NCI-H2171 (cell line): ENCODE results near the gene TMCC1.
"Not testable (repeated sequence)": the region's sequence is repeated elsewhere in the genome, so short reads cannot be mapped to it uniquely, and the experiment has no call there.

Source experiments
- DNase-seq: peaks from one replicate; lab custom pipeline; 2025; lab: John Stamatoyannopoulos, UW

Gene TMCC1

DNA sequence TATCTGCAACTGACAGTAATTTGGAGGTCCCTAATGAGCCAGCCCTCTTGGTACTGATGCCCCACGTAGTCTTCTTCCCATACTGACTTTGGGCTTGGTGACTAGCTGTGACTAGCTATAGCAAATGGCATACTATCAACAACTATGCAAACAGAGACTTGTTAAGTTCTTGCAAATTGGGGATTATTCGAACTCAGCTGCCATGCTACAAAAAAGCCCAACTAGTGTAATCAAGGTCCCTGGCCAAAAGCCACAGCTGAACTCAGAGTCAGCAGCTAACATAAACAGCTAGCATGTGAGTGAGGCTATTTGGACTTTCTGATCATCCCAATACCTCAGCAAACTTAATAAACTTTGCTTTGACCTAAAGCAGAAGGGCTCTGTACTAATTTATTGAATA lies 165.8 kb downstream of the TMCC1 start:
- no peak for DNase-seq

GRCh38 chr3:129723558-129724324 lies 169.8 kb downstream of the TMCC1 start:
- DNase-seq: no peak

DNA sequence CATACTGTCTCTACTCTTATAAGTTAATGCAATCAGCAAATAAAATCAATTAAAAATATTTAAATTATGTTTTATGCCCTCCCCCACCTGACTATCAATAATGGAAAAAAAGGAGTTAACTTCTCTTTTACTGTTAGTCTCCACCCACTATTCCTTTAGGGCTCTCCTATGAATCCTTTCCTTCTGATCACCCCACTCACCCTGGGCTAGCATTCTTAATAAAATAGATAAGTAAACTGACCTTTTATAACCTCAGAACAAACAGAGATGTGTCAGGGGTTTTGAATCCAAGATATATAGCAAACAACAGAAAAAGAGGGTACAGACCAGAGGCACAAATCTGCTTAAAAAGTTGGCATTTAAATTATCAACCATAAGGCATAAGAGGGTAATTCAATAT lies 171.0 kb downstream of the TMCC1 start:
- DNase-seq: no peak

GRCh38 chr3:129718201-129718600 lies 175.3 kb downstream of the TMCC1 start:
- no peak for DNase-seq

DNA sequence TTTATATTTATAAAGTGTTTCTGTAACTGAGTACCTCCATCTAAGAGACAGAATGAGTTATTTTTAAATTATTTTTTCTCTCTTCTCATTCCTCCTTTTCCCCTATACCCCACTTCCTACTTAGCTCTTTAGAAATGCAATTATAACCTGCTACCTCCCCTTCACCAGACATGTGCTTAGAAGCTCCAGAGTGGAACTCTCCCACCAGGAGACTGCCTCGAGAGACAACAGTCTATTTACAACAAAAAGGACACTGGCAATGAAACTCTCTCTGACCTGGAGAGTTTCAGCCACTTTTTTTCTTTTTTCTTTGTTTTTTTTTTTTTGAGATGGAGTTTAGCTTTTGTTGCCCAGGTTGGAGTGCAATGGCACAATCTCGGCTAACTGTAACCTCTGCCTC lies 177.7 kb downstream of the TMCC1 start:
- no peak for DNase-seq

GRCh38 chr3:129708328-129708861 lies 185.1 kb downstream of the TMCC1 start:
- DNase-seq: no peak

DNA sequence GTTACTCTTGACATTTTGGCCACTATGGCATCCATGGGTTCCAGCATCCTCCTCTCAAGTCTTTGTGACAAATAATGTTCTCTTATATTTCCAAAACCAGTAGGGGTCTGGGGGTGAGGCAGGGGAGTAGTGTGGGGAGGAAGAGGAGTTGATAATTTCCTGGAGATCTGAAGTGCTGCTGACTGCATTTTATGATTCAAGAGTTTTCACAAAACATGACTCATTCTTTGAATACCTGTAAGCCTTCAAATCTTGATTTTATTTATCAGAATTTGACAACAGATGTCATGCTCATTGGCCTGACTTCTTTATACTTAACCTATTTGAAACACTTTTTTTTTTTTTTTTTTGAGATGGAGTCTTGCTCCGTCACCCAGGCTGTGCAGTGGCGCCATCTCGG lies 188.2 kb downstream of the TMCC1 start:
- no peak for DNase-seq

GRCh38 chr3:129703913-129704312 lies 189.6 kb downstream of the TMCC1 start:
- DNase-seq: no peak

- no peak for DNase-seq
These were observed 190.4 kb downstream of the TMCC1 start for GRCh38 chr3:129702934-129703712.

DNA sequence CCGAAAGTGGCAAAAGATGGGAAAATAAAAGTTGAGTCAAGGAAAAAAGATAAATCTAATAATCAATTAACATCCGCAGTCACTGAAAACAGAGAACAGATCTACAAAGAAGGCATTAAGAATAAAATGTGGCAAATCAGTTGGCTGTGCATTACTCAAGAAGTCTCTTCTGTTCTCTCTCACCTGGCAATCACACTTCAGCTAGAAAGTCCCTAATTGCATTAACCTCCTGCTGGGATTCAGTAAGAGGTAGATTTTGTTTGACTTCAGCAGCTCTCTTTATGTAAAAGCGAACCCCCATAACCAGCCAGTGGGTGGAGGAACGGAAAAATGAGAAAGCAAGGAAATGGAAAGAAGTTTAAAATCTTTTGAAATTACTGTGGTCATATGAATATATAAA lies 192.3 kb downstream of the TMCC1 start:
- DNase-seq: no peak

- DNase-seq: no peak
These were observed 193.9 kb downstream of the TMCC1 start for GRCh38 chr3:129699612-129700011.

- DNase-seq: no peak
These were observed 194.3 kb downstream of the TMCC1 start for GRCh38 chr3:129699199-129699598.

DNA sequence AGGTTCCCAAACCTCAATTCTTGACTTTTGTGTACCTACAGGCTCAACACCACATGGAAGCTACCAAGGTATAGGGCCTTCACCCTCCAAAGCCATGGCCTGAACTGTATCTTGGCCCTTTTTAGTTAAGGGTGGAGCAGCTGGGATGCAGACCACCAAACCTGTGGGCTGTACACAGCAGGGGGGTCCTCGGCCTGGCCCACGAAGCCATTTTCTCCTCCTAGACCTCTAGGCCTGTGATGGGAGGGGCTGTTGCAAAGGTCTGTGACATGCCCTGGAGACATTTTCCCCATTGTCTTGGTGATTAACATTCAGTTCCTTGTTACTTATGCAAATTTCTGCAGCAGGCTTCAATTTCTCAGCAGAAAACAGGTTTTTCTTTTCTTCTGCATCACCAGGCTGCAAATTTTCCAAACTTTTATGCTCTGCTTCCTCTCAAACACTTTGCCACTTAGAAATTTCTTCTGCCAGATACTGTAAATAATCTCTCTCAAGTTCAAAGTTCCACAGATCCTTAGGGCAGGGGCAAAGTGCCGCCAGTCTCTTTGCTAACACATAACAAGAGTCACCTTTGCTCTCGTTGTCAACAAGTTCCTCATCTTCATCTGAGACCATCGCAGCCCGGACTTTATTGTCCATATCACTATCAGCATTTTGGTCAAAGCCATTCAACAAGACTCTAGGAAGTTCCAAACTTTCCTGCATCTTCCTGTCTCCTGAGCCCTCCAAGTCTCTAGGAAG lies 196.1 kb downstream of the TMCC1 start:
- DNase-seq: no peak

DNA sequence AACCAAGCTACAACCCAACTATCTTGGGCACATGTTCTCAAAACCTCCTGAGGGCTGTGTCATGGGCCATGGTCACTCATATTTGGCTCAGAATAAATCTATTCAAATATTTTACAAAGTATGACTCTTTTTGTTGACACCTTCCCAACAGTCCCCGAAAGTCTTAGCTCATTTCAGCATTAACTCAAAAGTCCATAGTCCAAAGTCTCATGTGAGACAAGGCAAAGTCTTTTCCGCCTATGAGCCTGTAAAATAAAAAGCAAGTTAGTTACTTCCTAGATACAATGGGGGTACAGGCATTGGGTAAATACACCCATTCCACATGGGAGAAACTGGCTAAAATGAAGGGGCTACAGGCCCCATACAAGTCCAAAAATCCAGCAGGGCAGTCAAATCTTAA lies 197.1 kb downstream of the TMCC1 start:
- DNase-seq: not testable (repeated sequence)

DNA sequence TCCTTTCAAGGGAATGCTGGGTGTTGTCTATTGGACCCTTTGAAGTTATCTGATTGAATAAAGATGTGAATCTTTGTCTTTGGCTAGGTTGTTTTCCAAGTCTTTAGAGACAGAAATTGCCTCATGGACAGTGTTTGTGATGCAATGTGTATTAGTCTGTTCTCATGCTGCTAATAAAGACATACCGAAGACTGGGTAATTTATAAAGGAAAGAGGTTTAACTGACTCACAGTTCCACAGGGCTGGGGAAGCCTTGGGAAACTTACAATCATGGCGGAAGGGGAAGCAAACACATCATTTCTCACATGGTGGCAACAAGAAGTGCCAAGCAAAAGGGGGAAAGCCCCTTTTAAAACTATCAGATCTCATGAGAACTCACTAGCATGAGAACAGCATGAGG lies 198.3 kb downstream of the TMCC1 start:
- DNase-seq: no peak

- no peak for DNase-seq
These were observed 199.3 kb downstream of the TMCC1 start for GRCh38 chr3:129694228-129694627.

- DNase-seq: no peak
These were observed 200.8 kb downstream of the TMCC1 start for GRCh38 chr3:129692743-129693142.

- DNase-seq: no peak
These were observed 202.5 kb downstream of the TMCC1 start for GRCh38 chr3:129690963-129691362.

DNA sequence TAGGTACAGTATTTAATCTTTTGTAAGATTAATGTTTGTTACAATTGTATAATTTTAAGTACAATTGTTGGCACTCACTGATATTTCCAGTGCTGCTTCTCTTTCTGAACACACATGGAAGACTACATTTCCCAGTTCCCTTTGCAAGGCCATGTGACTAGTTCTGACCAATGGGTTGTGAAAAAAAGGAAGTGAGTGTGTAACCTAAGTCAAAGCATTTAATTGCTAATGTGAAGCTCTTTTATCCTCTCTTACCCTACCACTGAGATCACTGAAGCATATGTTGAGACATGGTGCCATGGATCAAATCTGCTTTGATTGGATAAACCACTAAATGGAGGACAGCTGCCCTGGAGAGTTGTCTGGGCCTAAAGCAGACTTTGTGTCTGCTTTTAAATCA lies 203.1 kb downstream of the TMCC1 start:
- peak; percentile 70 for DNase-seq

DNA sequence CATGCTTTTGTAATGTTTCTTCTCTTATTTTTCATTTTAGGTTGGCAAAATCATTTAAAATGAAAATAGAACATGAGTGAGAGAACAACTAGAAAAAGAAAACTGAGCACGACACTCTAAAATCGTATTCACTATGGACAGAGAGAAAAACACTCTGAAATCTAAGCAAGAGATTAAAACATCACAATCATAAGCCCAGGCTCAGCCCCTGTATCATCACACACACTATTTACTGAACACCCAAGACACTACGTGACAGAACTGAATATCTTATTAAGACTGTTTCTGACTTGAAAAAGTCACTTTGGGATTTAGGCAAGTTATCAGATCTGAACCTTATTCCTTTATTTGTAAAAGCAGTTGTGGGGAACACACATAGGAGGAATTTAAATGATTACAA lies 204.5 kb downstream of the TMCC1 start:
- DNase-seq: no peak

DNA sequence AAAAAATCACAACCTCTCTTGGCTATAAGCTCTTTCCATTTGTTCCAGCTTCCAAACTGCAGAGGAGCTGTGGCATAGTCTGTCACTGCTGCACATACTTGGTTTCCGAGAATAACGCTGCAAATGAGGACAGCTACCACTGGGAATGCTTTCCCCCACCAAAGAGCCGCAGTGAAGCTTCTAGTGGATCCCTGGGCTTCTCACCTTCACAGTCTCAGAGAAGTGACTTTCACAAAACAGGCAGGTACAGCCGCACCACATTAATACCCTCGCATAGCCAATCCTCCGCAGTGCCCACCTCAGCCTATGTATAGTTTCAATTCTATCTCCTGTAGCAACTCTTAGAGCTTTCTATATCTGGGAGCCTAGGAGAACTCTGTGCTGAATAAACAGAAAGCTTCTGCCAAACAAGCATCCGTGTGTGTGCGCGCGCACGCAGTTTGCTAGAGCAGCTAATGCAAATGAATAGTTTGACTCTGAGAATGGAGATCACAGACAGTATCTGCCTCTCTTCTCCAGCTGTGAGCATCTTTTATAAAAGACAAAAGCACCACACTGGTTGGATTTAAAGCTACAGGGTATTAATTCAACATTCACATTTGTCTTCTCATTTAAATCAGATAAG lies 205.1 kb downstream of the TMCC1 start:
- no peak for DNase-seq

- DNase-seq: no peak
These were observed 205.9 kb downstream of the TMCC1 start for GRCh38 chr3:129687586-129688125.
